Measurements from ENCODE around the gene MEOX2.

MEOX2 gene

DNA sequence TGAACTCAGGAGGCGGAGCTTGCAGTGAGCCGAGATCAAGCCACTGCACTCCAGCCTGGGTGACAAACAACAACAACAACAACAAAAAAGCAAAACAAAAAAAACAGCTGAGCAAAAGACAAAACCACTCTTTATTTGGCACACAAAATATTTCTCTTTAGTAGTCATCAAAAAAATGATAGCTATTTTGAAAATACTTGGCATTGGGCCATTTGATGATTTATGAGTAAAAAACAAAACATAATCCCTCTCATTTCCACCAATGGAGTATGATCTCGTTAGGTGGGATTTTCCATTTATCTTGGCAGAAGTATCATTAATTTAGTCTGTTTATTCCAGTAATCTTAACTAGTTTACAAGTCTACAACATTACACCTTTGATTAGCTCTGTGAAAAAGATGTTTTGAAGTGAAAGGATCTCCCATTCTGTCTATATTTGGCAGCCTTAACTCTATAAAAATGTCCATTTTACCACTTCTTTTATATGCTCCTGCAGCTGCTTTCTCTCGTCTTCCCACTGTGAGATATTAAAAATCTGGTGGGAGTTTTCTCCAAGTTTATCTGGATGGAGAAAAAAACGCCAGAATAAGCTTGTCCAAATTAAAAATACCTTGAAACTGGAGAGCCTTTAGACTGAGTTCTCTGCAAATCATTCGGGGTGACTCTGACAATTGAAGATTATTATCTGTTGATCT lies 65.8 kb downstream of the MEOX2 start:
- ATAC-seq = no peak
- TF ChIP-seq TOX (CRISPR knock-in tag; IDR thresholded peaks at IDR 0.05; ENCODE audit: borderline replicate concordance) = no peak

DNA sequence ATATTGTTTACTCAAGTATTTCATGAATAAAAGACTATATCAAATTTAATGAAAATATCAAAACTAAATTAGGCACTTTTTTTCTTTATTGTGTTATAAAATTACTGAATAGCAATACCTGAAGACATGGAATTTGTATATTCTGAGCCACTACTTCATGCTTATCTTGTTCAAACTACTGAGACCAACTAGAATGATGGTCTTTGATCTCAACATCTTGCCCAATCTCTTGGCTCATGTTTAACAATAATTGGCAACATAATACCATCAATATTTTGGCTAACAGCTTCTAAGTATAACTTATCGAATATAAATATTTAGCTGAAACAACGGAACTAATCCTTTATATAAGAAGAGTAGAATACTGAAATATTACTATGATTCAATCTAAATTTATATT lies 68.2 kb downstream of the MEOX2 start:
- no peak for TF ChIP-seq SNAI2 (CRISPR knock-in tag; IDR thresholded peaks at IDR 0.05)
- ATAC-seq = no peak

GRCh38 chr7:15612205-15612604 lies 74.3 kb downstream of the MEOX2 start:
- no peak for TF ChIP-seq RARB (CRISPR knock-in tag; IDR thresholded peaks at IDR 0.05)
- no peak for TF ChIP-seq ISL1 (CRISPR knock-in tag; IDR thresholded peaks at IDR 0.05)
- TF ChIP-seq ESRRG (CRISPR knock-in tag; IDR thresholded peaks at IDR 0.05) = no peak
- TF ChIP-seq, protein P1, sequence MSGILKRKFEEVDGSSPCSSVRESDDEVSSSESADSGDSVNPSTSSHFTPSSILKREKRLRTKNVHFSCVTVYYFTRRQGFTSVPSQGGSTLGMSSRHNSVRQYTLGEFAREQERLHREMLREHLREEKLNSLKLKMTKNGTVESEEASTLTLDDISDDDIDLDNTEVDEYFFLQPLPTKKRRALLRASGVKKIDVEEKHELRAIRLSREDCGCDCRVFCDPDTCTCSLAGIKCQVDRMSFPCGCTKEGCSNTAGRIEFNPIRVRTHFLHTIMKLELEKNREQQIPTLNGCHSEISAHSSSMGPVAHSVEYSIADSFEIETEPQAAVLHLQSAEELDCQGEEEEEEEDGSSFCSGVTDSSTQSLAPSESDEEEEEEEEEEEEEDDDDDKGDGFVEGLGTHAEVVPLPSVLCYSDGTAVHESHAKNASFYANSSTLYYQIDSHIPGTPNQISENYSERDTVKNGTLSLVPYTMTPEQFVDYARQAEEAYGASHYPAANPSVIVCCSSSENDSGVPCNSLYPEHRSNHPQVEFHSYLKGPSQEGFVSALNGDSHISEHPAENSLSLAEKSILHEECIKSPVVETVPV (CRISPR knock-in tag; IDR thresholded peaks at IDR 0.05) = no peak
- no peak for TF ChIP-seq ARNTL (CRISPR knock-in tag; IDR thresholded peaks at IDR 0.05; ENCODE audit: borderline replicate concordance, low read depth)
- no peak for TF ChIP-seq GLIS3 (CRISPR knock-in tag; IDR thresholded peaks at IDR 0.05)
- no peak for TF ChIP-seq SNAI2 (CRISPR knock-in tag; IDR thresholded peaks at IDR 0.05)
- TF ChIP-seq TOX (CRISPR knock-in tag; IDR thresholded peaks at IDR 0.05; ENCODE audit: borderline replicate concordance) = no peak
- TF ChIP-seq, protein P2, sequence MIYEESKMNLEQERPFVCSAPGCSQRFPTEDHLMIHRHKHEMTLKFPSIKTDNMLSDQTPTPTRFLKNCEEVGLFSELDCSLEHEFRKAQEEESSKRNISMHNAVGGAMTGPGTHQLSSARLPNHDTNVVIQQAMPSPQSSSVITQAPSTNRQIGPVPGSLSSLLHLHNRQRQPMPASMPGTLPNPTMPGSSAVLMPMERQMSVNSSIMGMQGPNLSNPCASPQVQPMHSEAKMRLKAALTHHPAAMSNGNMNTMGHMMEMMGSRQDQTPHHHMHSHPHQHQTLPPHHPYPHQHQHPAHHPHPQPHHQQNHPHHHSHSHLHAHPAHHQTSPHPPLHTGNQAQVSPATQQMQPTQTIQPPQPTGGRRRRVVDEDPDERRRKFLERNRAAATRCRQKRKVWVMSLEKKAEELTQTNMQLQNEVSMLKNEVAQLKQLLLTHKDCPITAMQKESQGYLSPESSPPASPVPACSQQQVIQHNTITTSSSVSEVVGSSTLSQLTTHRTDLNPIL (CRISPR knock-in tag; IDR thresholded peaks at IDR 0.05; ENCODE audit: low read depth) = no peak
- no peak for TF ChIP-seq BACH2 (CRISPR knock-in tag; IDR thresholded peaks at IDR 0.05; ENCODE audit: borderline replicate concordance)
- TF ChIP-seq OSR1 (CRISPR knock-in tag; IDR thresholded peaks at IDR 0.05) = no peak
- TF ChIP-seq ZNF565 (CRISPR knock-in tag; conservative IDR thresholded peaks at IDR 0.05; ENCODE audit: low read depth) = no peak
- TF ChIP-seq, protein P3, sequence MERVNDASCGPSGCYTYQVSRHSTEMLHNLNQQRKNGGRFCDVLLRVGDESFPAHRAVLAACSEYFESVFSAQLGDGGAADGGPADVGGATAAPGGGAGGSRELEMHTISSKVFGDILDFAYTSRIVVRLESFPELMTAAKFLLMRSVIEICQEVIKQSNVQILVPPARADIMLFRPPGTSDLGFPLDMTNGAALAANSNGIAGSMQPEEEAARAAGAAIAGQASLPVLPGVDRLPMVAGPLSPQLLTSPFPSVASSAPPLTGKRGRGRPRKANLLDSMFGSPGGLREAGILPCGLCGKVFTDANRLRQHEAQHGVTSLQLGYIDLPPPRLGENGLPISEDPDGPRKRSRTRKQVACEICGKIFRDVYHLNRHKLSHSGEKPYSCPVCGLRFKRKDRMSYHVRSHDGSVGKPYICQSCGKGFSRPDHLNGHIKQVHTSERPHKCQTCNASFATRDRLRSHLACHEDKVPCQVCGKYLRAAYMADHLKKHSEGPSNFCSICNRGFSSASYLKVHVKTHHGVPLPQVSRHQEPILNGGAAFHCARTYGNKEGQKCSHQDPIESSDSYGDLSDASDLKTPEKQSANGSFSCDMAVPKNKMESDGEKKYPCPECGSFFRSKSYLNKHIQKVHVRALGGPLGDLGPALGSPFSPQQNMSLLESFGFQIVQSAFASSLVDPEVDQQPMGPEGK (CRISPR knock-in tag; IDR thresholded peaks at IDR 0.05; ENCODE audit: borderline replicate concordance) = no peak
- TF ChIP-seq PPARA (CRISPR knock-in tag; IDR thresholded peaks at IDR 0.05; ENCODE audit: borderline replicate concordance) = no peak
- ATAC-seq = peak; percentile 25; the same call in 2 of the 3 replicates

DNA sequence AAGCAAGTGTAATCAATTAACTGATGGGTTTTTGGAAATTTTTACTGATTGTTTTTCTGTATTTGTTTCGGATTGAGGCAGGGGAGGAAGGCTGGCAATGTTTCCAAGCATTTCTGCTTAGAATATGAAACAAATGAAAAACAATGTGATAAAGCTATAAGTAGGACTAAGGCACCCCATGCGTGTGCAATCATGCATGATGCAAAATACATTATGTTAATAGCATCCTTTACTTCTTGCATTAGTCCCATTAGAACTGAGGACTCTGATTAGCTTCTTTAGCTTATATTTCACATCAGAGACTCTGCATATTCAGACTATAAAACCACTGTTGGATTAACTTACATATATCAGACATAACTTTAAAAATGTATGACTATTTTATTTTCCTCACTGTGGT lies 76.0 kb downstream of the MEOX2 start:
- ATAC-seq = no peak
- TF ChIP-seq ZNF565 (CRISPR knock-in tag; conservative IDR thresholded peaks at IDR 0.05; ENCODE audit: low read depth) (no peak), PPARA (CRISPR knock-in tag; IDR thresholded peaks at IDR 0.05; ENCODE audit: borderline replicate concordance) (no peak), GLIS3 (CRISPR knock-in tag; IDR thresholded peaks at IDR 0.05) (no peak), RARB (CRISPR knock-in tag; IDR thresholded peaks at IDR 0.05) (no peak), ZC3H10 (CRISPR knock-in tag; IDR thresholded peaks at IDR 0.05) (no peak), BACH2 (CRISPR knock-in tag; IDR thresholded peaks at IDR 0.05; ENCODE audit: borderline replicate concordance) (no peak), CSDC2 (CRISPR knock-in tag; IDR thresholded peaks at IDR 0.05) (no peak), ESRRG (CRISPR knock-in tag; IDR thresholded peaks at IDR 0.05) (no peak), TCF4 (CRISPR knock-in tag; IDR thresholded peaks at IDR 0.05; ENCODE audit: borderline replicate concordance) (no peak), ZFP3 (CRISPR knock-in tag; IDR thresholded peaks at IDR 0.05) (no peak)
- TF ChIP-seq, protein P3 (CRISPR knock-in tag; IDR thresholded peaks at IDR 0.05; ENCODE audit: borderline replicate concordance) = no peak
- TF ChIP-seq, protein P4, sequence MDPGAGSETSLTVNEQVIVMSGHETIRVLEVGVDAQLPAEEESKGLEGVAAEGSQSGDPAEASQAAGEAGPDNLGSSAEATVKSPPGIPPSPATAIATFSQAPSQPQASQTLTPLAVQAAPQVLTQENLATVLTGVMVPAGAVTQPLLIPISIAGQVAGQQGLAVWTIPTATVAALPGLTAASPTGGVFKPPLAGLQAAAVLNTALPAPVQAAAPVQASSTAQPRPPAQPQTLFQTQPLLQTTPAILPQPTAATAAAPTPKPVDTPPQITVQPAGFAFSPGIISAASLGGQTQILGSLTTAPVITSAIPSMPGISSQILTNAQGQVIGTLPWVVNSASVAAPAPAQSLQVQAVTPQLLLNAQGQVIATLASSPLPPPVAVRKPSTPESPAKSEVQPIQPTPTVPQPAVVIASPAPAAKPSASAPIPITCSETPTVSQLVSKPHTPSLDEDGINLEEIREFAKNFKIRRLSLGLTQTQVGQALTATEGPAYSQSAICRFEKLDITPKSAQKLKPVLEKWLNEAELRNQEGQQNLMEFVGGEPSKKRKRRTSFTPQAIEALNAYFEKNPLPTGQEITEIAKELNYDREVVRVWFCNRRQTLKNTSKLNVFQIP (CRISPR knock-in tag; IDR thresholded peaks at IDR 0.05; ENCODE audit: borderline replicate concordance, low read depth) = no peak
